OCI-LY1 (cell line): ENCODE measurements around the gene MMP23B.

ENCODE experiments used
- EZH2 ChIP-seq: fragments of 200-600 bp; sonication (generic), shearing (Covaris generic); IDR thresholded peaks from 2 replicates; pipeline ENCODE4 v1.8.0; 2017; ENCODE audit warnings: borderline replicate concordance, mixed run types, mild to moderate bottlenecking, antibody characterized with exemption, low read length, moderate library complexity, mixed read lengths
- TF ChIP-seq, protein P1 (sequence below): fragments of 200-600 bp; sonication (generic), shearing (Covaris generic); IDR thresholded peaks from 2 replicates; pipeline ENCODE4 v1.5.1; 2017; ENCODE audit warnings: mild to moderate bottlenecking, antibody characterized with exemption, low read length, moderate library complexity, mixed read lengths

DNA sequence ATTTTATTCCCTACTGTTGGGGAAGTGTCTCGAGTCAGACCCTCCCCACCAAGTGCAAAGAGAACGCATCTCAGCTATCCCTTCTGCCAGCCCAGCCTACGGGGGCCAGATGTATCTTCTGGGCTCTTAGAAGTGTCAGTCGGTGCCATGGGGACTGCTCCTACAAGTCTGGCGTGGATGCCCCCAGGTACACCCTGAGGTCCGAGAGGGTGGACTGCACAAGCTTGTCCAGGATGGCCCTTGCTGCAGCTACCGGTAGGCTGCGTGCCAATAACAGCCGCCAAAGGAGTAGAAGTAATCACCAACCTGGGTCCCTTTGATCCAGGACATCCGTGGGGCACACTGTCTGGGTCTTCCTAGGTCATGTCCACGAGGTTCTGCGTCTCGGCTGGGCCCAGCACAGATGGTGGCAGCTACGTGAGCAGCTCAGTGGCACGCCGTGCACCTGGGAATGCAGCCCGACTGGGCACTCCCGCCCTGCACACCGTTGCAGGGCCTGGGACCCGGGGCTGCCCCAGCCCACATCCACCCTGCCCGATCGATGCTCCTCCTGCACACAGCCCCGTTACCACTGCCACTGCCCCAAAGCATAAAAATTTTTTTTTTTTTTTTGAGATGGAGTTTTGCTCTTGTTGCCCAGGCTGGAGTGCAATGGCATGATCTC, 48.5 kb upstream of the MMP23B start:
- TF ChIP-seq, protein P1, sequence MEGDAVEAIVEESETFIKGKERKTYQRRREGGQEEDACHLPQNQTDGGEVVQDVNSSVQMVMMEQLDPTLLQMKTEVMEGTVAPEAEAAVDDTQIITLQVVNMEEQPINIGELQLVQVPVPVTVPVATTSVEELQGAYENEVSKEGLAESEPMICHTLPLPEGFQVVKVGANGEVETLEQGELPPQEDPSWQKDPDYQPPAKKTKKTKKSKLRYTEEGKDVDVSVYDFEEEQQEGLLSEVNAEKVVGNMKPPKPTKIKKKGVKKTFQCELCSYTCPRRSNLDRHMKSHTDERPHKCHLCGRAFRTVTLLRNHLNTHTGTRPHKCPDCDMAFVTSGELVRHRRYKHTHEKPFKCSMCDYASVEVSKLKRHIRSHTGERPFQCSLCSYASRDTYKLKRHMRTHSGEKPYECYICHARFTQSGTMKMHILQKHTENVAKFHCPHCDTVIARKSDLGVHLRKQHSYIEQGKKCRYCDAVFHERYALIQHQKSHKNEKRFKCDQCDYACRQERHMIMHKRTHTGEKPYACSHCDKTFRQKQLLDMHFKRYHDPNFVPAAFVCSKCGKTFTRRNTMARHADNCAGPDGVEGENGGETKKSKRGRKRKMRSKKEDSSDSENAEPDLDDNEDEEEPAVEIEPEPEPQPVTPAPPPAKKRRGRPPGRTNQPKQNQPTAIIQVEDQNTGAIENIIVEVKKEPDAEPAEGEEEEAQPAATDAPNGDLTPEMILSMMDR: no peak
- TF ChIP-seq EZH2: no peak
